HG02870 (cell line): Measurements from ENCODE around the gene PIK3R5.

Experiments
- ATAC-seq: cut with Tn5 transposase; IDR thresholded peaks from one replicate; pipeline ENCODE4 v1.9.1; 2021; ENCODE audit warnings: mild to moderate bottlenecking, moderate library complexity; ENCODE audit not compliant: unreplicated experiment

The PIK3R5 gene

GRCh38 chr17:8836821-8837562 is 128.5 kb downstream of the PIK3R5 start:
- ATAC-seq, result no peak

- ATAC-seq, result no peak
These were observed 129.7 kb downstream of the PIK3R5 start for GRCh38 chr17:8835631-8836364.

- ATAC-seq, result no peak
These were observed 130.4 kb downstream of the PIK3R5 start for GRCh38 chr17:8835106-8835505.

- ATAC-seq, result no peak
These were observed 132.7 kb downstream of the PIK3R5 start for GRCh38 chr17:8832711-8833352.

GRCh38 chr17:8831234-8831849 is 134.2 kb downstream of the PIK3R5 start:
- no peak for ATAC-seq

GRCh38 chr17:8830141-8830540 is 135.4 kb downstream of the PIK3R5 start:
- ATAC-seq, result no peak

GRCh38 chr17:8829036-8829941 is 136.2 kb downstream of the PIK3R5 start:
- no peak for ATAC-seq
